GM19239 (cell line): ENCODE data around the gene CTNNA2.

Experiments
- DNase-seq: peaks from one replicate; pipeline ENCODE4 v3.0.0; 2011; ENCODE audit warnings: low spot score; ENCODE audit not compliant: insufficient read length
- FAIRE-seq: peaks from 2 replicates; lab custom pipeline; 2011; peaks lifted over from hg19 to GRCh38; lab: Jason Lieb, UNC

CTNNA2 gene

GRCh38 chr2:80655265-80655664 lies 1142.4 kb downstream of the CTNNA2 start:
- DNase-seq: no peak
- no peak for FAIRE-seq

GRCh38 chr2:80670763-80671162 lies 1157.9 kb downstream of the CTNNA2 start:
- DNase-seq (no peak), FAIRE-seq (no peak)

GRCh38 chr2:80687524-80687923 lies 1174.7 kb downstream of the CTNNA2 start:
- no peak for FAIRE-seq

GRCh38 chr2:80689106-80689505 lies 1176.3 kb downstream of the CTNNA2 start:
- no peak for FAIRE-seq
- DNase-seq: no peak

More at GRCh38 chr2:80687524-80687923, 1174.7 kb downstream of the CTNNA2 start:
- DNase-seq: no peak
